Spleen (tissue), 7 donors: Measurements from ENCODE around the gene BRCA2.

Source experiments
- CTCF ChIP-seq, 11 experiments: fragments of 200-600 bp in 7 of 11; fragments of 450-650 bp in 4 of 11; sonication (generic) in 4 of 11; IDR thresholded peaks in 8 of 11; conservative IDR thresholded peaks in 3 of 11; 1 replicate in 7 of 11; 2 replicates in 4 of 11; pipeline versions ENCODE4 v1.4.0 to v1.8.0; 2016 to 2021; ENCODE audit warnings: antibody characterized with exemption in 11 of 11, inconsistent platforms in 4 of 11, mild to moderate bottlenecking in 1 of 11
- POLR2A ChIP-seq, 3 donors: fragments of 450-650 bp; IDR thresholded peaks; one replicate each; pipeline ENCODE4 v1.5.1; 2017; ENCODE audit warnings: antibody characterized with exemption in 3 of 3, mild to moderate bottlenecking in 1 of 3
- POLR2AphosphoS5 ChIP-seq, 3 donors: sonication (generic); formaldehyde crosslinking; IDR thresholded peaks; one replicate each; pipeline ENCODE4 v1.5.1; 2017; ENCODE audit warnings: antibody characterized with exemption in 3 of 3
- donor health status: DM: no; HTN: no; CAD: no; lungs with moderate emphysema.
- donor health status: DM: no; HTN: no; CAD: no.
- donor health status: DM: no; HTN: no; CAD: no.

GRCh38 chr13:32282096-32282711 lies 33.1 kb upstream of the BRCA2 start:
- TF ChIP-seq CTCF (IDR thresholded peaks at IDR 0.05 in 8 of 11, conservative IDR thresholded peaks at IDR 0.05 in 3 of 11) (no peak), POLR2AphosphoS5 (IDR thresholded peaks at IDR 0.05) (no peak), POLR2A (IDR thresholded peaks at IDR 0.05) (no peak)
